ENCODE measurements around the gene SLC14A1.
"Not testable (repeated sequence)": the region's sequence is repeated elsewhere in the genome, so short reads cannot be mapped to it uniquely, and the experiment has no call there.

The SLC14A1 gene

GRCh38 chr18:45724601-45725000 is 620 bp downstream of the SLC14A1 start:
- no peak for DNase-seq

GRCh38 chr18:45725336-45725735 is 1.4 kb downstream of the SLC14A1 start:
- DNase-seq, result no peak

- DNase-seq, result no peak
Measured at GRCh38 chr18:45726603-45727002, 2.6 kb downstream of the SLC14A1 start.

GRCh38 chr18:45727068-45727467 is 3.1 kb downstream of the SLC14A1 start:
- DNase-seq, result no peak

- no peak for DNase-seq
Measured at GRCh38 chr18:45728336-45729010, 4.5 kb downstream of the SLC14A1 start.

- no peak for DNase-seq
Measured at GRCh38 chr18:45730832-45731575, 7.0 kb downstream of the SLC14A1 start.

GRCh38 chr18:45731716-45732115 is 7.7 kb downstream of the SLC14A1 start:
- DNase-seq, result no peak

GRCh38 chr18:45733535-45733934 is 9.6 kb downstream of the SLC14A1 start:
- no peak for DNase-seq

GRCh38 chr18:45734505-45734904 is 10.5 kb downstream of the SLC14A1 start:
- no peak for DNase-seq

GRCh38 chr18:45734944-45735343 is 11.0 kb downstream of the SLC14A1 start:
- DNase-seq, result no peak

GRCh38 chr18:45738660-45739059 is 14.7 kb downstream of the SLC14A1 start:
- no peak for DNase-seq

GRCh38 chr18:45739268-45739667 is 15.3 kb downstream of the SLC14A1 start:
- DNase-seq, result no peak

GRCh38 chr18:45739848-45740247 is 15.9 kb downstream of the SLC14A1 start:
- no peak for DNase-seq

GRCh38 chr18:45741056-45741455 is 17.1 kb downstream of the SLC14A1 start:
- DNase-seq, result no peak

GRCh38 chr18:45745817-45746461 is 22.0 kb downstream of the SLC14A1 start:
- DNase-seq, result no peak

GRCh38 chr18:45748501-45748900 is 24.5 kb downstream of the SLC14A1 start:
- DNase-seq, result no peak

- no peak for DNase-seq
Measured at GRCh38 chr18:45749918-45750689, 26.1 kb downstream of the SLC14A1 start.

GRCh38 chr18:45751766-45752165 is 27.8 kb downstream of the SLC14A1 start:
- no peak for DNase-seq

GRCh38 chr18:45752681-45753080 is 28.7 kb downstream of the SLC14A1 start:
- no peak for DNase-seq

GRCh38 chr18:45753286-45753685 is 29.3 kb downstream of the SLC14A1 start:
- DNase-seq, result no peak

GRCh38 chr18:45755934-45756333 is 32.0 kb downstream of the SLC14A1 start:
- no peak for DNase-seq

- DNase-seq, result no peak
Measured at GRCh38 chr18:45757005-45757404, 33.0 kb downstream of the SLC14A1 start.

GRCh38 chr18:45757644-45758043 is 33.7 kb downstream of the SLC14A1 start:
- DNase-seq, result not testable (repeated sequence)

Measured in NCI-H226 (cell line).